NCI-H748 (cell line): Measurements from ENCODE around the gene SBF2.
A peak's percentile ranks its signal among the peaks of the same experiment; 100 is the strongest.

Experiments
- DNase-seq: peaks from one replicate; lab custom pipeline; 2025; ENCODE audit not compliant: unreplicated experiment; lab: John Stamatoyannopoulos, UW

Gene SBF2

GRCh38 chr11:9861860-9862725, 431.9 kb downstream of the SBF2 start:
- peak; percentile 71 for DNase-seq

GRCh38 chr11:9859554-9860305, 434.3 kb downstream of the SBF2 start:
- DNase-seq: no peak

- DNase-seq: peak; percentile 19
These were observed 435.2 kb downstream of the SBF2 start for GRCh38 chr11:9858822-9859221.

- no peak for DNase-seq
These were observed 435.8 kb downstream of the SBF2 start for GRCh38 chr11:9858218-9858617.

GRCh38 chr11:9855579-9856287, 438.3 kb downstream of the SBF2 start:
- DNase-seq: no peak

GRCh38 chr11:9853929-9854552, 440.0 kb downstream of the SBF2 start:
- no peak for DNase-seq

GRCh38 chr11:9852465-9852864, 441.6 kb downstream of the SBF2 start:
- no peak for DNase-seq

GRCh38 chr11:9851366-9851765, 442.7 kb downstream of the SBF2 start:
- DNase-seq: no peak

GRCh38 chr11:9850224-9850895, 443.7 kb downstream of the SBF2 start:
- no peak for DNase-seq

- no peak for DNase-seq
These were observed 444.6 kb downstream of the SBF2 start for GRCh38 chr11:9849389-9849788.

GRCh38 chr11:9847636-9848035, 446.4 kb downstream of the SBF2 start:
- DNase-seq: no peak

- DNase-seq: no peak
These were observed 451.1 kb downstream of the SBF2 start for GRCh38 chr11:9842923-9843322.

GRCh38 chr11:9840460-9841004, 453.5 kb downstream of the SBF2 start:
- no peak for DNase-seq

- no peak for DNase-seq
These were observed 454.5 kb downstream of the SBF2 start for GRCh38 chr11:9839550-9839949.

GRCh38 chr11:9838961-9839360, 455.1 kb downstream of the SBF2 start:
- no peak for DNase-seq

GRCh38 chr11:9838229-9838628, 455.8 kb downstream of the SBF2 start:
- DNase-seq: no peak

- no peak for DNase-seq
These were observed 459.7 kb downstream of the SBF2 start for GRCh38 chr11:9834291-9834690.

GRCh38 chr11:9831122-9831521, 462.9 kb downstream of the SBF2 start:
- DNase-seq: peak; percentile 56

- DNase-seq: no peak
These were observed 466.3 kb downstream of the SBF2 start for GRCh38 chr11:9827708-9828107.

- DNase-seq: no peak
These were observed 467.6 kb downstream of the SBF2 start for GRCh38 chr11:9826390-9826789.
